K562 (cell line): Measurements from ENCODE around the gene ADGRG4. TPM values are rescaled to one million over a fixed set of nuclear protein-coding genes. Genes with fewer than 3 reads are reported as not detected.

Experiments used
- ATAC-seq: fragments of 200-7000 bp; cut with Tn5 transposase; 3 replicates; pipeline ENCODE4 v1.9.1; 2020; ENCODE audit warnings: moderate library complexity
- BruUV-seq: library from RNA; stranded (reverse); fragments of 400-500 nt; replicated peaks from 2 replicates; lab custom pipeline; 2021; lab: Mats Ljungman, UMichigan
- CTCF ChIA-PET: fragments of 300-600 bp; formaldehyde crosslinking; extraction: SDS; loops from one replicate; lab custom pipeline; 2021; ENCODE audit warnings: low intra/inter-chr PET ratio; lab: Yijun Ruan, JAX
- POLR2A ChIA-PET: fragments of 300-600, 350-650 bp; sonication (Branson Sonifier 250); formaldehyde crosslinking; extraction: SDS; loops from one replicate; lab custom pipeline; 2021; ENCODE audit warnings: antibody characterized with exemption, inconsistent platforms; lab: Yijun Ruan, JAX
- DNase-seq, 4 experiments: peaks; one replicate each; pipeline versions ENCODE4 v3.0.0 to v3.0.0-alpha.2; 2011 to 2018; ENCODE audit warnings: low spot score in 3 of 4, mixed read lengths in 3 of 4; ENCODE audit errors: extremely low read depth in 1 of 4
- FAIRE-seq: peaks from 2 replicates; lab custom pipeline; 2011; peaks lifted over from hg19 to GRCh38; lab: Jason Lieb, UNC
- H2AFZ ChIP-seq: 2 replicates; pipeline ENCODE4 v1.6.0; 2011; ENCODE audit warnings: low read depth, low read length, control low read depth, inconsistent platforms
- H3K27ac ChIP-seq: fragments of 200-600 bp; 3 replicates; pipeline ENCODE4 v1.8.0; 2011; ENCODE audit warnings: low read depth, mild to moderate bottlenecking, control low read depth, inconsistent platforms, low read length, moderate library complexity, mixed read lengths; ENCODE audit errors: extremely low read depth
- H3K27me3 ChIP-seq, 2 experiments: fragments of 300-600 bp in 1 of 2; 2 replicates in 1 of 2; 3 replicates in 1 of 2; pipeline versions ENCODE4 v1.6.0 to v1.8.0; 2011; ENCODE audit warnings: inconsistent platforms in 2 of 2, low read length in 2 of 2, mild to moderate bottlenecking in 1 of 2, mixed read lengths in 1 of 2, moderate library complexity in 1 of 2; ENCODE audit not compliant: control insufficient read depth in 2 of 2, insufficient read depth in 2 of 2
- H3K36me3 ChIP-seq: fragments of 300-600 bp; 3 replicates; pipeline ENCODE4 v1.8.0; 2011; ENCODE audit warnings: mild to moderate bottlenecking, low read length, inconsistent platforms; ENCODE audit not compliant: control insufficient read depth, insufficient read depth
- H3K4me1 ChIP-seq, 2 experiments: fragments of 200-600 bp in 1 of 2; replicated peaks in 1 of 2; 2 replicates in 1 of 2; 3 replicates in 1 of 2; pipeline versions ENCODE4 v1.5.1 to v1.8.0; 2011; ENCODE audit warnings: inconsistent platforms in 2 of 2, low read length in 2 of 2, mild to moderate bottlenecking in 1 of 2, mixed read lengths in 1 of 2, moderate library complexity in 1 of 2; ENCODE audit not compliant: control insufficient read depth in 2 of 2, insufficient read depth in 2 of 2
- H3K4me2 ChIP-seq: 2 replicates; pipeline ENCODE4 v1.6.1; 2011; ENCODE audit warnings: low read length, control low read depth, inconsistent platforms, mixed read lengths; ENCODE audit not compliant: insufficient read depth
- H3K4me3 ChIP-seq: fragments of 200-600 bp; sonication (generic), shearing (Covaris generic); 2 replicates; pipeline ENCODE4 v1.5.1; 2016; ENCODE audit warnings: control low read depth, inconsistent platforms
- H3K79me2 ChIP-seq: fragments of 200-600 bp; 3 replicates; pipeline ENCODE4 v1.8.0; 2011; ENCODE audit warnings: low read length, inconsistent platforms; ENCODE audit not compliant: control insufficient read depth, insufficient read depth
- H3K9ac ChIP-seq, 2 experiments: 2 replicates each; pipeline versions ENCODE4 v1.6.0 to v1.6.1; 2011; ENCODE audit warnings: low read depth in 2 of 2, low read length in 2 of 2, control low read depth in 1 of 2, inconsistent platforms in 1 of 2, mild to moderate bottlenecking in 1 of 2, mixed read lengths in 1 of 2; ENCODE audit not compliant: insufficient read depth in 1 of 2
- H3K9me1 ChIP-seq: one replicate; pipeline ENCODE4 v1.6.0; 2011; ENCODE audit warnings: inconsistent platforms, mild to moderate bottlenecking, low read length, moderate library complexity; ENCODE audit not compliant: control insufficient read depth, insufficient read depth
- H3K9me3 ChIP-seq: replicated peaks from 2 replicates; pipeline ENCODE4 v1.5.1; 2011; ENCODE audit warnings: low read depth, low read length, inconsistent platforms; ENCODE audit not compliant: control insufficient read depth, insufficient read depth
- H4K20me1 ChIP-seq: replicated peaks from 2 replicates; pipeline ENCODE4 v1.6.1; 2011; ENCODE audit warnings: low read length, inconsistent platforms, mixed read lengths; ENCODE audit not compliant: control insufficient read depth, insufficient read depth
- CXXC5 ChIP-seq: fragments of 250-450 bp; sonication (Bioruptor Pico); IDR thresholded peaks from 2 replicates; pipeline ENCODE4 v1.8.0; 2022; ENCODE audit warnings: inconsistent platforms, mild to moderate bottlenecking, moderate library complexity
- REST ChIP-seq, 2 experiments: fragments of 450-650 bp; formaldehyde crosslinking in 1 of 2; IDR thresholded peaks; 2 replicates each; pipeline versions ENCODE4 v1.4.0 to v1.6.1; 2014 to 2020; ENCODE audit warnings: mild to moderate bottlenecking in 2 of 2, borderline replicate concordance in 1 of 2, low read depth in 1 of 2
- WGBS: fragments of 100-300 bp; shearing (Covaris generic); methylation state at CpG from one replicate; pipeline ENCODE4 v1.1.6; 2016; ENCODE audit warnings: low coverage, mixed read lengths; ENCODE audit not compliant: insufficient coverage; ENCODE audit errors: missing lambda C conversion rate; 5-methylcytosine and 5-hydroxymethylcytosine counted together
- in situ Hi-C: fragments of 300-500 bp; cut with MboI; formaldehyde crosslinking; loops from 4 replicates; pipeline ENCODE4 v1.15.0; 2018; ENCODE audit warnings: inconsistent platforms, mixed read lengths
- intact Hi-C: fragments of 100-400 bp; cut with micrococcal nuclease; formaldehyde crosslinking; loops from 2 replicates; pipeline ENCODE4 v1.14.2; 2022
- polyA plus RNA-seq, 8 experiments: library from polyadenylated mRNA; depleted of rRNA in 4 of 8; stranded (reverse) in 5 of 8; unstranded in 3 of 8; fragments of >200 nt; fragmentation: Nextera tagmentation in 2 of 8; fragmentation: Illumina TruSeq in 1 of 8; extraction: Ambion mirVana in 2 of 8; extraction: Trizol in 1 of 8; gene quantifications; 2 replicates each; pipeline versions ENCODE4 v1.2.1 to v1.2.3, GENCODE V29; 2011 to 2014; ENCODE audit warnings: inconsistent platforms in 1 of 8, missing spikeins in 1 of 8
- total RNA-seq, 7 experiments: library from RNA; depleted of rRNA in 6 of 7; stranded (reverse); fragments of >200 nt in 6 of 7; fragmentation: Illumina TruSeq in 2 of 7; extraction: Trizol in 2 of 7; gene quantifications; 2 replicates each; pipeline versions ENCODE4 v1.2.1 to v1.2.3, GENCODE V29; 2011 to 2021; ENCODE audit warnings: low replicate concordance in 1 of 7

ADGRG4 gene
- total and polyA plus RNA-seq, 9 of the 15 experiments (the other 6 are each of a cell fraction or from before 2014, with no cell fraction given) = not detected

DNA sequence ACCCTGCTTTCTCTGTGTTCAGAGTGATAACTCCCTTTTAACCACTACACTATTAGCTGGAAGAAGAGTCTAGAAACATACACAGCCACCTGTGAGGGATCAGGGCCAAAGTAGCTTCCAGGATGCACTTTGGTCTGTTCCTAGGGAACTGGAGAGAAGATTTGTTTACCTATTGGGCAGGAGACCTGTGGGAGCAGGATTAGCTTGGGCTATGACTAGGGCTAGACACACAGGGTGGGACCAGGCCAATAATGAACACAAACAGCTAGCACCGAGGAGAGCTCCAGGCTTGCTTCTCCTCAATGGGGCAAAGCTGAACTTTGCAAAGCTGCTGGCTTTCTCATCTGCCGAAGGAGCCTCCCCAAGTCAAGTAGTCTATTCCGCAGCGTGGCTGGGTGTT, 25.2 kb upstream of the ADGRG4 start:
- no TSS peak for BruUV-seq
- Histone ChIP-seq H3K36me3 (no peaks in the 10 kb centered on the region), H4K20me1 (no peaks in the 10 kb centered on the region), H2AFZ (no peak overlapping the region)
- no peak for ATAC-seq
- TF ChIP-seq CXXC5 (CRISPR knock-in tag) = no peak
- TF ChIP-seq REST (IDR thresholded peaks at IDR 0.05; ENCODE audit: borderline replicate concordance) = peak; percentile 17; the same call in 1 of the 2 replicates
- no peak for TF ChIP-seq REST (CRISPR knock-in tag; IDR thresholded peaks at IDR 0.05; ENCODE audit: low read depth)
- TF ChIP-seq, all 486 proteins: peak for 1
- 0% methylated on average over 4 of the region's 4 CpGs for WGBS
- Histone ChIP-seq H3K9ac (0 out of 4 replicates have a peak overlapping the region, but pooled peaks of 1 of the 2 experiments have one; percentile 17), H3K4me2 (no peak overlapping the region), H3K79me2 (no peaks in the 10 kb centered on the region), H3K4me3 (no peak overlapping the region), H3K9me1 (no peaks in the 10 kb centered on the region), H3K27ac (no peak overlapping the region), H3K4me1 (no peaks in the 10 kb centered on the region), H3K27me3 (peaks cover 0 to 4% of the 10 kb centered on the region in 2 experiments; a peak in 1 of 5 replicates), H3K9me3 (no peaks in the 10 kb centered on the region)
- in situ Hi-C loops = no loop called here
- DNase-seq = no peak
- CTCF ChIA-PET = no interaction called here
- POLR2A ChIA-PET = no interaction called here
- intact Hi-C loops = loop anchor here (10.0 kb wide), 1 partner anchor 219 kb away; the partner anchor contains the start of gene HTATSF1
- no peak for FAIRE-seq
